Mucosa of descending colon (tissue), 3 donors: ENCODE results near the gene SPEM3. TPM values are rescaled to one million over a fixed set of nuclear protein-coding genes. Genes with fewer than 3 reads are reported as not detected.

Source experiments
- ATAC-seq: fragments of 200-7000 bp; cut with Tn5 transposase; one replicate; pipeline ENCODE4 v1.9.1; 2020; ENCODE audit warnings: mild to moderate bottlenecking, moderate library complexity
- DNase-seq, 3 donors: peaks; one replicate each; pipeline ENCODE4 v3.0.0-alpha.2; 2020
- H3K36me3 ChIP-seq: fragments of 200-600 bp; one replicate; pipeline ENCODE4 v1.8.0; 2021; ENCODE audit warnings: low read depth, mild to moderate bottlenecking
- H3K4me1 ChIP-seq: fragments of 200-600 bp; one replicate; pipeline ENCODE4 v1.8.0; 2021; ENCODE audit warnings: low read depth, mild to moderate bottlenecking
- H3K4me3 ChIP-seq: fragments of 200-600 bp; one replicate; pipeline ENCODE4 v1.8.0; 2021; ENCODE audit warnings: mild to moderate bottlenecking
- H3K9me3 ChIP-seq: fragments of 200-600 bp; one replicate; pipeline ENCODE4 v1.8.0; 2021; ENCODE audit warnings: mild to moderate bottlenecking
- intact Hi-C, 2 donors: fragments of 100-400 bp; cut with DNase I in 1 of 2; cut with micrococcal nuclease in 1 of 2; formaldehyde crosslinking; loops; one replicate each; pipeline versions ENCODE4 v1.11.0 to v1.11.1; 2022; cut with DNase I, micrococcal nuclease
- total RNA-seq, 3 donors: library from RNA; stranded (reverse); fragmentation: NEBNext Ultra II Directional in 2 of 3; extraction: Animal tissue kit (Norgen Biotek cat#: 25700) in 2 of 3; gene quantifications; one replicate each; pipeline versions ENCODE4 v1.2.1 to v1.2.4, GENCODE V29; 2021 to 2023
- TF ChIP-seq, protein P1 (sequence below): fragments of 200-600 bp; IDR thresholded peaks from one replicate; pipeline ENCODE4 v1.8.0; 2022; ENCODE audit warnings: antibody characterized with exemption, mild to moderate bottlenecking
- donor health status: DM: no; HTN: no; CAD: no; lungs with moderate emphysema.
- donor health status: DM: no; HTN: no; CAD: no.
- donor health status: DM: no; HTN: yes; CAD: no.

The SPEM3 gene
- total RNA-seq, 3 donors from 2014 or later, result not detected

DNA sequence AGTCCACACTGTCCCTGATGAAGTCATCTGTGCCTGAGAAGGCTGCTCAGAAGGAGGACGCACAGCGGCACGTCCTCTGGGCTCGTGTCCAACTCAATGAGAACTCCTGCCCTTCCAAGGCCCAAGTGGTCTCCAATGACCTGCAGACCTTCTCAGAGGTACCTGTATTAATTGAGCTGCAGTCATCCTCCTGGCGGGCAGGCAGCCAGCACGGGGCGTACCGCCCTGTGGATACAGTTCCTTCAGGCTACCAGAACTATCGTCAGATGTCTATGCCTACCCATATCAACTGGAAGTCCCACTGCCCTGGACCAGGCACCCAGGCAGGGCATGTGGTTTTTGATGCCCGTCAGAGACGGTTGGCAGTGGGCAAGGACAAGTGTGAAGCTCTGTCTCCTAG lies 3.6 kb downstream of the SPEM3 start:
- ATAC-seq (no peak), DNase-seq (no peak)
- intact Hi-C loops, result no loop called here
- H3K36me3 ChIP-seq, result no peaks in the 10 kb centered on the region
- TF ChIP-seq, protein P1, sequence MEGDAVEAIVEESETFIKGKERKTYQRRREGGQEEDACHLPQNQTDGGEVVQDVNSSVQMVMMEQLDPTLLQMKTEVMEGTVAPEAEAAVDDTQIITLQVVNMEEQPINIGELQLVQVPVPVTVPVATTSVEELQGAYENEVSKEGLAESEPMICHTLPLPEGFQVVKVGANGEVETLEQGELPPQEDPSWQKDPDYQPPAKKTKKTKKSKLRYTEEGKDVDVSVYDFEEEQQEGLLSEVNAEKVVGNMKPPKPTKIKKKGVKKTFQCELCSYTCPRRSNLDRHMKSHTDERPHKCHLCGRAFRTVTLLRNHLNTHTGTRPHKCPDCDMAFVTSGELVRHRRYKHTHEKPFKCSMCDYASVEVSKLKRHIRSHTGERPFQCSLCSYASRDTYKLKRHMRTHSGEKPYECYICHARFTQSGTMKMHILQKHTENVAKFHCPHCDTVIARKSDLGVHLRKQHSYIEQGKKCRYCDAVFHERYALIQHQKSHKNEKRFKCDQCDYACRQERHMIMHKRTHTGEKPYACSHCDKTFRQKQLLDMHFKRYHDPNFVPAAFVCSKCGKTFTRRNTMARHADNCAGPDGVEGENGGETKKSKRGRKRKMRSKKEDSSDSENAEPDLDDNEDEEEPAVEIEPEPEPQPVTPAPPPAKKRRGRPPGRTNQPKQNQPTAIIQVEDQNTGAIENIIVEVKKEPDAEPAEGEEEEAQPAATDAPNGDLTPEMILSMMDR, result no peak
- H3K9me3 ChIP-seq, result no peaks in the 10 kb centered on the region
- no peak overlapping the region for H3K4me3 ChIP-seq
- peaks cover 3% of the 10 kb centered on the region for H3K4me1 ChIP-seq

DNA sequence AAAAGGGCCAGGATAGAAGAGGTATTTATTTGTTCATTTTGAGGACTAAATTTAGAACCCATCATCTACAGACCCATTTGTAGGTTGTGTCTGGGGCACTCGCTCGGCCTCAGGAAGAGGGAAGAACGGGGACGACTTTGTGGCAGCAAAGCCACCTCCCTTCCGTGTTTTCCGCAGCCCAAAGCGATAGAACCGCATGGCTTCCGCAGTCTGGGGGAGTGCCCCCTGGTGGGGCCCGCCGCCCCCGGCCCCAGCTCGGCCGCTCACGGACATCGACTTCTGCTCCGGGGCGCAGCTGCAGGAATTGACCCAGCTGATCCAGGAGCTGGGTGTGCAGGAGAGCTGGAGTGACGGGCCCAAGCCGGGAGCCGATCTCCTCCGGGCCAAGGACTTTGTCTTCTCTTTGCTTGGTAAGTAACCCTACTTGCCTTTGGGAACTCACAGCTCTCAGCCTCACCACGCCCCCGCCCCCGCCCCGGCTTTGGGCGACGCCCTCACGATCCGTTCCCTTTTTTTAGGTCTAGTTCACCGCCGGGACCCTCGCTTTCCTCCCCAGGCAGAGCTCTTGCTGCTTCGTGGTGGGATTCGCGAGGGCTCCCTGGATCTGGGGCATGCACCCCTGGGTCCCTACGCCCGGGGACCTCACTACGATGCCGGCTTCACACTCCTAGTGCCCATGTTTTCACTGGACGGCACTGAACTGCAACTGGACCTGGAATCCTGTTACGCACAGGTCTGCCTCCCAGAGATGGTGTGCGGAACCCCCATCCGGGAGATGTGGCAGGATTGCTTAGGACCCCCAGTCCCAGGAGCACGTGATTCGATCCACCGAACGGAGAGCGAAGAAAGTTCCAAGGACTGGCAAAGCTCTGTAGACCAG lies 7.3 kb downstream of the SPEM3 start:
- peaks cover 26% of the 10 kb centered on the region for H3K4me1 ChIP-seq
- peak; percentile 71 to 83 (median 78) for DNase-seq

DNA sequence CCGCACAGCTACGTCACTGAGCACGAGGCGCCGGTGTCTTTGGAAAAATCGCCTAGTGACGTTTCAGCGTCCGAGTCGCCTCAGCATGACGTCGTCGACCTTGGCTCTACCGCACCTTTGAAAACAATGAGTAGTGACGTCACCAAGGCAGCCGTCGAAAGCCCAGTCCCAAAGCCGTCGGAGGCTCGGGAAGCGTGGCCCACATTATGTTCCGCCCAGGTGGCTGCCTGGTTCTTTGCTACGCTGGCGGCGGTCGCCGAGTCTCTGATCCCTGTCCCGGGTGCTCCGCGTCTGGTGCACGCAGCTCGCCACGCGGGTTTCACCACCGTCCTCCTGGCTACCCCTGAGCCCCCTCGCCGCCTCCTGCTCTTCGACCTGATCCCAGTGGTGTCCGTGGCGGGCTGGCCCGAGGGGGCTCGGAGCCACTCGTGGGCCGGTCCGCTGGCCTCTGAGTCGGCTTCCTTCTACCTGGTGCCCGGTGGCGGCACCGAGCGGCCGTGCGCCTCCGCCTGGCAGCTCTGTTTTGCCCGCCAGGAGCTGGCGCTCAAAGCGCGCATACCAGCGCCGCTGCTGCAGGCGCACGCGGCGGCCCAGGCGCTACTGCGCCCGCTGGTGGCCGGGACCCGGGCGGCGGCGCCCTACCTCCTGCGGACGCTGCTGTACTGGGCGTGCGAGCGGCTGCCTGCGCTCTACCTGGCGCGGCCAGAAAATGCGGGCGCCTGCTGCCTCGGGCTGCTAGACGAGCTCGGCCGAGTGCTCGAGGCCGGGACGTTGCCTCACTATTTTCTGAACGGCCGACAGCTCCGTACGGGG lies 8.1 kb downstream of the SPEM3 start:
- intact Hi-C loops, result no loop called here
- TF ChIP-seq, protein P1, result peak; percentile 80
- H3K4me1 ChIP-seq, result peaks cover 26% of the 10 kb centered on the region
- no peaks in the 10 kb centered on the region for H3K36me3 ChIP-seq
- DNase-seq, result peak; percentile 87 to 91 (median 90)
- peak; percentile 84 for ATAC-seq
- peak overlapping the region; percentile 3 for H3K4me3 ChIP-seq
- no peaks in the 10 kb centered on the region for H3K9me3 ChIP-seq

More for the DNA sequence above, 7.3 kb downstream of the SPEM3 start:
- no peaks in the 10 kb centered on the region for H3K9me3 ChIP-seq
- TF ChIP-seq, protein P1, result no peak
- intact Hi-C loops, result loop anchor here in 1 of 2 donors (2.0 kb wide), 1 partner anchor 125 kb away; the partner anchor contains the start of gene SENP3
- peak overlapping the region; percentile 32 for H3K4me3 ChIP-seq
- H3K36me3 ChIP-seq, result no peaks in the 10 kb centered on the region
- ATAC-seq, result peak; percentile 46

DNA sequence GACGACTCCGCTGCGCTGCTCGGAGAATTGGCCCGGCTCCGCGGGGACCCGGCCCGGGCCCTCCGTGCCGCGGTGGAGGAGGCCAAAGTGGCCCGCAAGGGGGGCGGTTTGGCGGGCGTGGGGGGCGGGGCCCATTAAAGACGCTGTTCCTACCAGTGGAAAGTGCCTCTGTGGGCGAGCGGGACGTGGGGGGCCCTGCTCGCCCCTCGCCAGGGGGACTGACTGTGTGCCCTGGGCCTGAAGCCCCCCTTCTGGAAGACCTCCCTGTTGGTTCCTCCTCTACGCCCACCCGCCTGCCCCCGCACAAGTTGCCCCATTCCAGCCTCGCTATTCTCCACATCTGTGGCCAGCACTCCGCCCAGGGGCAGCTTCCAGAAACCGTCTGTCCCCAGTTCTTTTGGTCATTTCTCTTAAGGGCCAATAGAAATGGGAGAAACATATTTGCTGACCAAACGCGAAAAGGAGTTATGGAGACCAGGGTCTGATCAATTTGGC lies 8.8 kb downstream of the SPEM3 start:
- H3K9me3 ChIP-seq, result no peaks in the 10 kb centered on the region
- H3K4me3 ChIP-seq, result no peak overlapping the region
- intact Hi-C loops, result no loop called here
- ATAC-seq (no peak), DNase-seq (no peak)
- no peaks in the 10 kb centered on the region for H3K36me3 ChIP-seq
- H3K4me1 ChIP-seq, result peaks cover 26% of the 10 kb centered on the region
- TF ChIP-seq, protein P1, result no peak

DNA sequence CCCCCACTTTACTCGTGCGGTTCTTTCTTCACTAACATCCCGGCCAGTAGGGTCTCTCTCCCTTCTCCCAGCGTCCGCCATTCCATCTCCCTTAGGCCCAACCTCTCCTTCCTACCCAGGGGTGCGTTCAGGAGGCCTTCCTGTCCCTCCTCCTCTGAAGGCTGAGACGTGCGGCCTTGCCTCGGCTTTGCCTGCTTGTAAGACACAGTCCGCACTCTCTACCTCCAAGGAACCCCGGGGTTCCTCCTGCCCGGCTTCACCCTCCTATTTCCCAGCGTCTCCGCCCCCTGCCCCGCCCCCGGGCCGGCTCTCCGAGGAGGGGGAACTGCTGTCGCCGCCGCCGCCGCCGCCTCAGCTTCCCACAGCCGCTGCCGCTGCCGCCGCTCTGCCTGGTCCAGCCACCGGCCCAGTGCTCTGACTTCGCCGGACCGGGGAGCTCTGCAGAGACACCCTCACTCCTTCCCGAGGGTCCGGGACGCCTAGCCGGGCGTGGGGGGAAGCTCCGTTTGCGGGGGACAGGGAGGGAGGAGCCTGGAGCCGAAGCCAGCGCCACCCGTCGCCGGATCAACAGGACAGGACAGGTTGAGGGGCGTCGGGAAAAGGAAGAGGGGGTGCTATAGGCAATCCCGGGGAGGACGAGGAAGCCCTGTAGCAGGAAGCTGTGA lies 9.4 kb downstream of the SPEM3 start:
- DNase-seq (peak; percentile 60 to 80 (median 75)), ATAC-seq (no peak)
- H3K4me3 ChIP-seq, result no peak overlapping the region

More for the DNA sequence above, 9.4 kb downstream of the SPEM3 start:
- TF ChIP-seq, protein P1, result no peak
- Histone ChIP-seq H3K36me3 (no peaks in the 10 kb centered on the region), H3K4me1 (peaks cover 26% of the 10 kb centered on the region), H3K9me3 (no peaks in the 10 kb centered on the region)
- intact Hi-C loops, result no loop called here
